SH-SY5Y (cell line): Measurements from ENCODE around the gene NUP214.

ENCODE experiments used
- GATA2 ChIP-seq: IDR thresholded peaks from 2 replicates; pipeline ENCODE4 v1.6.1; 2011; ENCODE audit warnings: mild to moderate bottlenecking, low read depth, low read length
- GATA3 ChIP-seq: IDR thresholded peaks from 2 replicates; pipeline ENCODE4 v1.6.1; 2011; ENCODE audit warnings: low read depth, mild to moderate bottlenecking, low read length, moderate library complexity

DNA sequence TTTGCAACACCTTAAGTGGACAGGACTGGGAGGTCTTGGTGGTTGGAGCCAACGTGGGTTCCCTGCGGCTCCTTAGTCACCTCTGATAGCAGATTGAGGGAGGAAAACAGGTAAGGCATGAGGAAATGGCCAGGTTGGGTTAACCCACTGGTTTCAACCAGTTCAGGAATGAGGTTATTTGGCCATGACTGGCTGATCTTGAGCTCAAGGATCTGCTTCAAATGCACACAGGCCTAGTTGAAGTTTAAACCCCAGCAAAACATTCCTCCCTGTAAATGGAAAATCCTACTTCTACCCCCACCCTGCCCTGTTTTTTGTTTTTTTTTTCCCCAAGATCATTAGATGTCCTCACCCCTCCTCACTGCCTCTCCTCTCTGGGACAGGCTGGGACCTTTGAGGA, 3.2 kb upstream of the NUP214 start:
- TF ChIP-seq GATA2 (no peak), GATA3 (no peak)
